ENCODE measurements around the gene VPS26A.

VPS26A gene

DNA sequence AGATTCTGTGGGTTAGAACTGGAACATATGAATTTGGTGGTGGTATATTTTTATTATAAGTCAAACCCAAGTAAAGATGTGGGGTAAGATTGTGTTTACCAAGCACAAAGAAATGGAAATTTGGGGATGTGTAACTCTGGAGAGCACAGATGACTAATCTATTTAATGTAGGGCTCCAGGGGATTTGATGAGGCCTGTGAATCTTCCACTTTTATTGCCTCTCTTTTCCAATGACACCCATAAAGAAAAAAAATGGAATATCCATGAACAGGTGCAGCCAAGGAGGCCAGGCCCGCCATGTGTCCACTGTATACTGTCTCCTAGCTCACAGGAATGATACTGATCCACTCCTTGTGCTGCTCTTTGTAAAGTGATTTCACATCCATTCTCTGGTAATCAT is 33.3 kb upstream of the VPS26A start:
- Histone ChIP-seq H3K9ac (ENCODE audit: low read length) (no peak overlapping the region), H3K9me3 (ENCODE audit: low read length) (no peaks in the 10 kb centered on the region), H3K4me1 (ENCODE audit: insufficient read depth, low read length) (no peaks in the 10 kb centered on the region), H3K27ac (ENCODE audit: low read depth, low read length) (peak overlapping the region; percentile 36), H3K36me3 (ENCODE audit: insufficient read depth, low read length) (no peaks in the 10 kb centered on the region), H3K4me3 (ENCODE audit: low read depth in 1 of 2, low read length in 2 of 2) (no peak overlapping the region), H3K27me3 (ENCODE audit: control insufficient read depth in 1 of 2, insufficient read depth in 2 of 2, low read length in 2 of 2) (no peaks in the 10 kb centered on the region)

DNA sequence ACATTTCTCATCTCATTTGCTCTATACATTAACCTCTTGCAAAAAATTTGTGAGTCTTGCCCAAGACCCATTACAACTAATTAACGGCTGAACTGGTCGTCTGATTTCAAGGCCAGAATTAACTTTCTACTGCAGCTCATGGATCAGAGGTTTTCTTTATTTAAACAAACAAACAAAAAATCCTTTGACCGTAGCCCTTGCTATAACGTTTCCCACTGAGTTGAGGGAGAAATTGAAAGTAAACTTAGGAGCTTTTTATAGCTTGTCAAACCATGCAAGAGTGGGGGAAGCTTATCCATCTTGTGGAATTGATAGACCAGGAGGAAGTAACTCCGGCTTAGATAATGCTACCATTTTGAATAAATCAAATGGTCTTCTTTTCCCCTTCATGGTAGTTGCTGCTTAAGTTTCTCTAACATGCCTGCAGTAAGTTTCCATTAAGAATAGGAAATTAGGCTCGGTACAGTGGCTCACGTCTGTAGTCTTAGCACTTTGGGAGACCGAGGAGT is 32.8 kb upstream of the VPS26A start:
- Histone ChIP-seq H3K27me3 (ENCODE audit: control insufficient read depth in 1 of 2, insufficient read depth in 2 of 2, low read length in 2 of 2) (no peaks in the 10 kb centered on the region), H3K36me3 (ENCODE audit: insufficient read depth, low read length) (no peaks in the 10 kb centered on the region), H3K4me3 (ENCODE audit: low read depth in 1 of 2, low read length in 2 of 2) (no peak overlapping the region), H3K9ac (ENCODE audit: low read length) (no peak overlapping the region), H3K4me1 (ENCODE audit: insufficient read depth, low read length) (no peaks in the 10 kb centered on the region), H3K9me3 (ENCODE audit: low read length) (no peaks in the 10 kb centered on the region), H3K27ac (ENCODE audit: low read depth, low read length) (no peak overlapping the region)

DNA sequence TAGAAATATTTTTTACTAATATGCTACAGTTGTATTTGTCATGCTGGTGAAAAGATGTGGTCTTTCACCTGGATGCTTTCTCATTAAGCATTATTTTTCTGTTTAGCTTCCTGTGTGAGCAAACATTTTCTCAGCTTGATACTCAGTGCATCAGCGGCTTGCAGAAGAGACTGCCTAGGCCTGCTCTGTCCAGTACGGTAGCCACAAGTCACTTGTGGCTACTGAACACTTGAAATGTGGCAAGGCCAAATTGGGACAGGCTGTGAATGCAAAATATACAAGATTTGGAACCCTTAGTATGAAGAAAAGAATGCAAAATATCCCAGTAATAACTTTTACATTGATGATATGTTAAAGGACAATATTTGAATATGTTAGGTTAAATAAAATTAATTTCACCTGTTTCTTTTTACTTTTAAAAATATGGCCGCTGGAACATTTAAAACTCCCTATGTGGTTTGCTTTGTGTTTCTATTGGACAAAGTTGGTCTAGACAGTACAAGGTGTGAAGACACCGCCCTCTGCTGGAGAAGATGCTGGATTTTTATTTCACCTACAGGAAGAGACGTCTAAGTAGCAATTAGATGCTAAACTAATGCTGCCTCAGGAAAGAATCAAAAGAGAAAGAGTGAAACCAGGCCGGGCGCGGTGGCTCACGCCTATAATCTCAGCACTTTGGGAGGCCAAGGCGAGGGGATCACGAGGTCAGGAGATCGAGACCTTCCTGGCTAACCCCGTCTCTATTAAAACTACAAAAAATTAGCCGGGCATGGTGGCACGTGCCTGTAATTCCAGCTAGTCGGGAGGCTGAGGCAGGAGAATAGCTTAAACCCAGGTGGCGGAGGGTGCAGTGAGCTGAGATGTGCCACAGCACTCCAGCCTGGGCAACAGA is 30.8 kb upstream of the VPS26A start:
- H3K9me3 ChIP-seq (ENCODE audit: low read length), result no peaks in the 10 kb centered on the region
- no peak overlapping the region for H3K9ac ChIP-seq (ENCODE audit: low read length)
- no peaks in the 10 kb centered on the region for H3K36me3 ChIP-seq (ENCODE audit: insufficient read depth, low read length)
- H3K4me1 ChIP-seq (ENCODE audit: insufficient read depth, low read length), result no peaks in the 10 kb centered on the region
- H3K27me3 ChIP-seq (ENCODE audit: control insufficient read depth in 1 of 2, insufficient read depth in 2 of 2, low read length in 2 of 2), result no peaks in the 10 kb centered on the region
- H3K27ac ChIP-seq (ENCODE audit: low read depth, low read length), result no peak overlapping the region
- H3K4me3 ChIP-seq (ENCODE audit: low read depth in 1 of 2, low read length in 2 of 2), result no peak overlapping the region

DNA sequence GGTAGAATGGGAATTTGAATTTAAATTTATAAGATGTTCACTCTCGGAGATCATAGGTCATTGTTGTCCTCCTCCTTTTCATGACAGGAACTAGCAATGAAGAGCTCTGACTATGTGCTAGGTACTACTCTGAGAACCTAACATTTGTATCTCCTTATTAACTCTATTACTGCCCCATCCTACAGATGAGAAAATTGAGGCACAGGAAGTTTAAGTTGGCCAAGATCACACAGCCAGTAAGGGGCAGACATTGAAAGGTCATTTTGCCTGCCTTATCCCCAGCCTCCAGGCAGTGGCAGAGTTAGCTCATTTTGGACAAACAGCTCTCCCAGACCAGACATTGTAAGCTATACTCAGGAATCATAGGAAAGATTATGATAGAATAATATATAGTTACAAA is 30.0 kb upstream of the VPS26A start:
- Histone ChIP-seq H3K4me3 (ENCODE audit: low read depth in 1 of 2, low read length in 2 of 2) (no peak overlapping the region), H3K9ac (ENCODE audit: low read length) (no peak overlapping the region), H3K27me3 (ENCODE audit: control insufficient read depth in 1 of 2, insufficient read depth in 2 of 2, low read length in 2 of 2) (no peaks in the 10 kb centered on the region), H3K36me3 (ENCODE audit: insufficient read depth, low read length) (no peaks in the 10 kb centered on the region), H3K4me1 (ENCODE audit: insufficient read depth, low read length) (no peaks in the 10 kb centered on the region), H3K9me3 (ENCODE audit: low read length) (no peaks in the 10 kb centered on the region), H3K27ac (ENCODE audit: low read depth, low read length) (no peak overlapping the region)

DNA sequence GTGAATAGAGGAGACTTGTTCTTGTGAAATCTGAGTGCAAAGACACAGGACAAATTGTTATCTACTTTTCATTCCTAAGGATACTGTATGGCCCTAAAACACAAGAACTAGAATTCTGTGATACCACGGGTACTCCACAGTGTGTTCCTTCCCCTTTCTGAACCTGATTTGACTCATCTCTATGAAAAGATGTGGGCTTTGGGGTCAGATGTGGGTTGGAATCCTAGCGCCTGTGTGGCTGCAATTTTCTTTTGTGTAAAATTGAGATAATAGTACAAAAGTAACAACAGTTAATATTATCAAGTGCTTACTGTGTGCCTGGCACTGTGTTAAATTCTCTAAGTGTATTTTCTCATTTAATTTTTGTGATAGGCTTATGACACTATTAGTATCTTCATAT is 27.9 kb upstream of the VPS26A start:
- H3K9me3 ChIP-seq (ENCODE audit: low read length), result no peaks in the 10 kb centered on the region
- no peak overlapping the region for H3K9ac ChIP-seq (ENCODE audit: low read length)
- no peak overlapping the region for H3K27ac ChIP-seq (ENCODE audit: low read depth, low read length)
- H3K27me3 ChIP-seq (ENCODE audit: control insufficient read depth in 1 of 2, insufficient read depth in 2 of 2, low read length in 2 of 2), result no peaks in the 10 kb centered on the region
- H3K4me3 ChIP-seq (ENCODE audit: low read depth in 1 of 2, low read length in 2 of 2), result no peak overlapping the region
- H3K36me3 ChIP-seq (ENCODE audit: insufficient read depth, low read length), result no peaks in the 10 kb centered on the region
- H3K4me1 ChIP-seq (ENCODE audit: insufficient read depth, low read length), result no peaks in the 10 kb centered on the region

DNA sequence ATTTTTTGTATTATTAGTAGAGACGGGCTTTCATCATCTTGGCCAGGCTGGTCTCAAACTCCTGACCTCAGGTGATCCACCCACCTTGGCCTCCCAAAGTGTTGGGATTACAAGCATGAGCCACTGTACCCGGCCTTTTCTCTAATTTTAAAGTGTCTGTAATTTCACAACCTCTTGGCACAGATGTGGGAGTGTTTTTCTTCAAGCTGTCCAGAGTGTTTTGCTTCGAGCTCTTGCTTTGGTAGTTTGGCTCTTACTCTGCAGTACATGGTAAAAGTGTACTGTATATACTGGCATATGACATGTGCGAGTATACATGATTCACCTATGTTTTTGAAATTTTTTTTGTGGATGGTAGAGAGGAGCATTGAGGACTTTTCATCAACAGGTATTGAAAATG is 26.2 kb upstream of the VPS26A start:
- H3K9ac ChIP-seq (ENCODE audit: low read length), result no peak overlapping the region
- no peaks in the 10 kb centered on the region for H3K36me3 ChIP-seq (ENCODE audit: insufficient read depth, low read length)
- H3K27ac ChIP-seq (ENCODE audit: low read depth, low read length), result no peak overlapping the region
- H3K9me3 ChIP-seq (ENCODE audit: low read length), result no peaks in the 10 kb centered on the region
- H3K27me3 ChIP-seq (ENCODE audit: control insufficient read depth in 1 of 2, insufficient read depth in 2 of 2, low read length in 2 of 2), result no peaks in the 10 kb centered on the region
- H3K4me3 ChIP-seq (ENCODE audit: low read depth in 1 of 2, low read length in 2 of 2), result no peak overlapping the region
- no peaks in the 10 kb centered on the region for H3K4me1 ChIP-seq (ENCODE audit: insufficient read depth, low read length)

DNA sequence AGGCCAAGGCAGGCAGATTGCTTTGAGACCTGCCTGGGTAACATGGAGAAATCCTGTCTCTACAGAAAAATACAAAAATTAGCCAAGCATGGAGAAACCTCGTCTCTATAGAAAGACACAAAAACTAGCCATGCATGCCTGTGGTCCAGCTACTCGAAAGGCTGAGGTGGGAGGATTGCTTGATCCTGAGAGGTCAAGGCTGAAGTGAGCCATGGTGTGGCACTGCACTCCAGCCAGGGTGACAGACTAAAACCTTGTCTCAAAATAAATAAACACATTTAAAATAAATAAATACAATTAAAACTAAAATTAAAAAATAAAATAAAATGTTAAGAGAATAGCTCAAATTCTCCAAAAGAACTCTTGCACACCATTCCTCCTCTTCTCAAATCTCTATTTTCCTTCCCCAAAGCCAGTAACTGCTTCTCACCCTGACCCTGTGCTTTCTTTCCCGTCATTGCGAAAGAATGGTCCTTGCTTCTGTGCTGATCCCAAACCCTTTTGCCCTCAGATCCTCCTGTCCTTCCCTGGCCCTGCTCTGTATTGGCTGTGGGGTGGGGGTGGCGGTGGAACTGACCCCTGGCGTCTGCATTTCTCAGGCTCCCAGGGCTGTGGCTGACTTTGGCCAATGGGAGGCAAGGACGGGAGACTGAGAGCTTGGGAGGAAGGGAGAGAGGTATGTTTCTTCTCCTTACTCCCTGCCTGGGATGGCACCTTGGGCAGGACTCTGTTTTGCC is 23.7 kb upstream of the VPS26A start:
- no peak overlapping the region for H3K27ac ChIP-seq (ENCODE audit: low read depth, low read length)
- H3K9ac ChIP-seq (ENCODE audit: low read length), result no peak overlapping the region
- H3K36me3 ChIP-seq (ENCODE audit: insufficient read depth, low read length), result no peaks in the 10 kb centered on the region
- H3K9me3 ChIP-seq (ENCODE audit: low read length), result no peaks in the 10 kb centered on the region
- H3K27me3 ChIP-seq (ENCODE audit: control insufficient read depth in 1 of 2, insufficient read depth in 2 of 2, low read length in 2 of 2), result no peaks in the 10 kb centered on the region
- no peak overlapping the region for H3K4me3 ChIP-seq (ENCODE audit: low read depth in 1 of 2, low read length in 2 of 2)
- H3K4me1 ChIP-seq (ENCODE audit: insufficient read depth, low read length), result no peaks in the 10 kb centered on the region

DNA sequence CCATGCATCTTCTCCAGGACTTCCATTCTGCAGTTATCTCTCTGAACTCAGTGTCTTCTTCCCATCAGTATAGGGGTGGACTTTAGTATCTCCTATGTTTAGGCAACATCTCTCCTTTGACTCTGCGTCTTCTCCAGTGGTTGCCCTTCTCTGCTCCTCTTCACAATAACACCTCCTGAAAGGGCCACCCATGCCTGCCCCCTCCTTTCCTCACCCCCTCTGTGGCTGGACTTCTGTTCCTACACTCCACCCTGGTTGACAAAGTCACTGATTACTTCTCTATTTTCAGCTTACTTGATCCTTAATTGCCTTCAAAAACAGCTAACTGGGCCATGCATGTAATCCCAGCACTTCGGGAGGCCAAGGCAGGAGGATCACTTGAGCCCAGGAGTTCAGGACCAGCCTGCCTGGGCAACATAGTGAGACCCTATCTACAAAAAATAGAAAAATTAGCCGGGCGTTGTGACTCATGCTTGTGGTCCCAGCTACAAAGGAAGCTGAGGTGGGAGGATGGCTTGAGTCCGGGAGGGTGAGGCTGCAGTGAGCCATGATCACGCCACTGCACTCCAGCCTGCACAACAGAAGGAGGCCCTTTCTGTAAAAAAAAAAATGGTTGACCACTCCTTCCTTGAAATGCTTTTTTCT is 22.4 kb upstream of the VPS26A start:
- H3K36me3 ChIP-seq (ENCODE audit: insufficient read depth, low read length), result no peaks in the 10 kb centered on the region
- H3K4me3 ChIP-seq (ENCODE audit: low read depth in 1 of 2, low read length in 2 of 2), result no peak overlapping the region
- no peak overlapping the region for H3K9ac ChIP-seq (ENCODE audit: low read length)
- H3K9me3 ChIP-seq (ENCODE audit: low read length), result no peaks in the 10 kb centered on the region
- H3K27me3 ChIP-seq (ENCODE audit: control insufficient read depth in 1 of 2, insufficient read depth in 2 of 2, low read length in 2 of 2), result no peaks in the 10 kb centered on the region
- no peaks in the 10 kb centered on the region for H3K4me1 ChIP-seq (ENCODE audit: insufficient read depth, low read length)
- H3K27ac ChIP-seq (ENCODE audit: low read depth, low read length), result no peak overlapping the region

DNA sequence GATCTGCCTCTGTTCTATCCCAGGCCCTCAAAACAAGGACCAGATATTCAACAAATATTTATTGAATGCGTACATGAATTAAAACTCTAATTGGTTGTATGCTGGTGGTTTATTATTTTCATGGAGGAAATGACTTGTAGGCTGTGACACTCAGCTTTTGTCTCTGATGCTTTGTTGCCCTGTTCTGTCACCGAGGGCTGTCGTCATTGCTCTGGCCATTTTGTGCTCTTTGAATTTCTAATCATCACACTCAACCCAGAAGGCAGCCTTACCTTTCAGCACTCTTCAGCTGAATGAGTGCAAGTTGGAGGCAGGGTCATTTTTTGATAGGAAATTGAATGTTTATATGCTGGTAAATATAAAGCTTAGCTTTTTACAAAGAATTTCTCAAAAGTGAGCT is 21.5 kb upstream of the VPS26A start:
- Histone ChIP-seq H3K27me3 (ENCODE audit: control insufficient read depth in 1 of 2, insufficient read depth in 2 of 2, low read length in 2 of 2) (no peaks in the 10 kb centered on the region), H3K9me3 (ENCODE audit: low read length) (no peaks in the 10 kb centered on the region), H3K4me3 (ENCODE audit: low read depth in 1 of 2, low read length in 2 of 2) (no peak overlapping the region), H3K27ac (ENCODE audit: low read depth, low read length) (no peak overlapping the region), H3K4me1 (ENCODE audit: insufficient read depth, low read length) (no peaks in the 10 kb centered on the region), H3K36me3 (ENCODE audit: insufficient read depth, low read length) (no peaks in the 10 kb centered on the region), H3K9ac (ENCODE audit: low read length) (no peak overlapping the region)

DNA sequence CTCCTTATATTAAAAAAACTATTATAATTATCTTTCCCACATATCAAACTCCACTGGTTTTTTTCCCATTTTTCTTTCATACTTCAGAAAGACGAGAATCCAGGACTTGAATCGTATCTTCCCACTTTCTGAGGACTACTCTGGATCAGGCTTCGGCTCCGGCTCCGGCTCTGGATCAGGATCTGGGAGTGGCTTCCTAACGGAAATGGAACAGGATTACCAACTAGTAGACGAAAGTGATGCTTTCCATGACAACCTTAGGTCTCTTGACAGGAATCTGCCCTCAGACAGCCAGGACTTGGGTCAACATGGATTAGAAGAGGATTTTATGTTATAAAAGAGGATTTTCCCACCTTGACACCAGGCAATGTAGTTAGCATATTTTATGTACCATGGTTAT is 20.2 kb upstream of the VPS26A start:
- Histone ChIP-seq H3K4me1 (ENCODE audit: insufficient read depth, low read length) (no peaks in the 10 kb centered on the region), H3K9me3 (ENCODE audit: low read length) (no peaks in the 10 kb centered on the region), H3K36me3 (ENCODE audit: insufficient read depth, low read length) (no peaks in the 10 kb centered on the region), H3K27ac (ENCODE audit: low read depth, low read length) (no peak overlapping the region), H3K27me3 (ENCODE audit: control insufficient read depth in 1 of 2, insufficient read depth in 2 of 2, low read length in 2 of 2) (no peaks in the 10 kb centered on the region), H3K9ac (ENCODE audit: low read length) (no peak overlapping the region), H3K4me3 (ENCODE audit: low read depth in 1 of 2, low read length in 2 of 2) (no peak overlapping the region)

DNA sequence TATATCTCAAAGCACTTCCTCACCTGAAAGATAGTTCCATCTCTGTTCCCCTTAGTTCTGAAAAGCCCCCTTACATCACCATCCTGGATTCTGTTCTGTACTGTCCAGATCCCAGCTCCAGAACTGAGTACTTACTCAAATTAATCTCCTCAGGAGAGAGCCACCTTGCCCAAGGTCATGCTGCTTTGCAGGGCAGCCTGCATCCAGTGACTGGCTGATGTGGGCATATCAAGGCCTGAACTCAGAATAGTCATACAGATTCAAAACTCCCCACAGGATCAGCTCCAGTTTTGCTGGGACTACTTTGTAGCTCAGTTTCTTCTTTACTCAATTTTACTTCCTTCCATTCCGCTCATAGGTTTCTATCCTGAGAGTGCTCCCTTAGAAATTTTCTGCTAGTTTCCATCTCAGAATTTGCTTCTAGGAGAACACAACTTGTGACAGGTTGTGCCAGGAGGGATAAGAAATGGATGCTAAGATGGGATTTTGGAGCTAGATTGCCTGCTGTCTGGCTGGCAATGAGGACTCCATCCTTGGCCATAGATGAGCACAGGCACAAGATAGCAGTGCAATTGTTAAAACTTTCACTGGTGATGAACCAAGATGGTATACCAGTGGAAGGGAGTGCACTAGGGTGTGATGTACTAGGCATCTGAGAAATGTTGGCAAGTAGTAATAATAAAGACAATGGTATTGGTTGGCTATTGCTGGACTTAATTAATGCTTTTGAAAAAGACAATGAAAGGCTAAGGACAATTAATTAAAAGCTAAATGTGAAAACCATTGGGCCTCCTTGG is 18.8 kb upstream of the VPS26A start:
- Histone ChIP-seq H3K9ac (ENCODE audit: low read length) (no peak overlapping the region), H3K4me1 (ENCODE audit: insufficient read depth, low read length) (no peaks in the 10 kb centered on the region), H3K4me3 (ENCODE audit: low read depth in 1 of 2, low read length in 2 of 2) (no peak overlapping the region), H3K36me3 (ENCODE audit: insufficient read depth, low read length) (no peaks in the 10 kb centered on the region), H3K9me3 (ENCODE audit: low read length) (no peaks in the 10 kb centered on the region), H3K27me3 (ENCODE audit: control insufficient read depth in 1 of 2, insufficient read depth in 2 of 2, low read length in 2 of 2) (no peaks in the 10 kb centered on the region), H3K27ac (ENCODE audit: low read depth, low read length) (no peak overlapping the region)
